T1000 (cell line): ENCODE data around the gene LRP1B.

Source experiments
- DNase-seq: peaks from one replicate; lab custom pipeline; 2025; ENCODE audit warnings: mixed read lengths; lab: John Stamatoyannopoulos, UW

The LRP1B gene

DNA sequence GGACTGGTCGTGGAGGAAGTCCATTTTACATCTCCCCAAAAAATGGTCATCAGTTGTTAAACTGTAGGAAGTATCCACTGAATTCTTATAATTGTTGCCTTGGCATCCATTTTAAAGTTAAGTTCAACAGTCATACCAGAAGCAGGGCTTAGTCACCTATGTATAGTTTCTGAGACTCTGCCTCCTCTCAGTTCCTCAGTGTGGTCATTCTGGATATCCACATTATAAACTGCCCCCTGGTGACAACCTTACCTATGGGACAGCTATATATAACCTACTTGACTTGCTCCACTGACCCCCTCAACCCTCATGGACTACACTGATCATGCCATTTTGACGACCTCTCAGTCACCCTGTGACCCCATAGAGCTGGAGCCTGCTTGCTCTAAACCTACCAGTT lies 617.0 kb downstream of the LRP1B start:
- no peak for DNase-seq

DNA sequence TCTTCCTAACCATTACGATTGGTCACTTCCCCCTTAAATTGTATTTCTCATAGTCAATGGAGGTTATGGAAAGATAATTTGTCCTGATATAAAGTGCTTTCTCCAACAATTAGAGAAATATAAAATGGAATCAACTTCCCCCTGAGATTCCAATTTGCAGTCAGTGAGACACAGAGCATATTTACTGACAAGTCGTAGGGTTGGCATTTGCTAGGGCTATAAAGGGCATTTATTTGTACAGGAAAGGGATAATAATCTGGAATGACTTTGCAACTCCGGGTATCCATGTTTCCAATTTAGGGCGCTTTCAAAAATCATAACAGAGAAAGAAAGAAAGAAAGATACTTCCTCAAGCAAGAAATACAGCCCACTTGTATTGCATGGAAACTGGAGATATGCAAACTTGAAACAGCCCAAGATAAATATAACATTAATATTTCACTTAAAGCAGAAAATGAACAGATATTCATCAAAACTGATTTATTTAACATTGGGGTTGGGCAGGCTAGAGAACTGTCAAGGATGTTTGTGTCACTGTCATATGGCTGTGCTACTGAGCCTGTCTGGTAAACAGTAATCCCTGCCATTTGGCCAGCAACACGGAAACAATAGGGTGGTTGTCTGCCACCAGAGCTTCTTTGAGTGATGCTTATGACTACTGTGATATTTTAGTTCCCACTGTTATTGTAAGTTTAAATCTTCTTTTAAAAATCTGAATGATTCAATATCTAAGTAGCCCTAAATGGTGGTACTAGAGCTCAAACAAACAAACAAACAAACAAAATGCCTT lies 621.8 kb downstream of the LRP1B start:
- DNase-seq = no peak

DNA sequence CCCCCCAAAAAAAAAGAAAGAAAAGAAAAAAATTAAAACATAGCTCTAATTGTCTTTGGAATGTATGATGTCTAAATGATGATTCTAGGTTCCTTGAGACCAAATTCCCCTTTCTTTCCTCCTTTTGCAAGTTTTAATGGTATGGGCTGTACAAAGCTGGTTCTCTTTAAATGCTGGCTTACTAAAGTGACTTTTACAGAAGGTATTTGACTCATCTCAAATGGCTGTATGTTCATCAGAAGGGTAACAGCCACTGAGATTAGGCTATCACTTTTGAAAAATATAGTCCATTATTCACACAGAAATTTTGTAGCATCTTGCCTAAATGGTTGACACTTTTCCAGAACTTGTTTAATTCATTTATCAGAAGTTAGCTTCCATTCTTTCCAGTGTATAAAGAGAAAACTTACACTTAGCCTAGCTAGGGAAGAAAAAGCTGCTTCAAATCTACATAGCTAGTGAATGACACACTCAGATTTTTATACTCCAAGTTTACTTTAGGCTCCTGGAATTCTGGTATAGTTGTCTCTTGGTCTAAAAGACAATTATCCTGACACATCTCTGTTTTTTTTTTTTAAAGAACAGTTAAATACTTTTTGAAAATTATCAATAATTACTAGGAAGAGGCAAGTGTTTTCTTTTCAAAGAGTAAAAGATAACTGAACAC lies 622.6 kb downstream of the LRP1B start:
- no peak for DNase-seq

DNA sequence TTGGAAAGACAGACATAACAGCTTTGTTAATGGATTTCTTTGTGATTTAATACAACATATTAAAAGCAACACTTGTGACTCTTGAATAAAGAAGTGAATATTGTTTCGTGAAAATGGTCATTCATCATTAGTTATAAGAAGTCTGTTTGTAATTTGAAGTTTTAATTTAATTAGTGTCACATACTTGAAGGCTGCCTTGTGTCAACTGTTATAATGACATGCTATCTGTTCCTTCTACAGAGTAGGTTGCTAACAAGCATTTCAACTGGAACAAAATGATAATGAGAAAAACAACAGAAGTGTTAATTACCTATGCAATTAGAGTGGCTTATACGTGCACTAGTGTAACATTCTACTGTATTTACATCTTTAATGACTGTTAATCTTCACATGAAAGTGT lies 624.7 kb downstream of the LRP1B start:
- DNase-seq = no peak

DNA sequence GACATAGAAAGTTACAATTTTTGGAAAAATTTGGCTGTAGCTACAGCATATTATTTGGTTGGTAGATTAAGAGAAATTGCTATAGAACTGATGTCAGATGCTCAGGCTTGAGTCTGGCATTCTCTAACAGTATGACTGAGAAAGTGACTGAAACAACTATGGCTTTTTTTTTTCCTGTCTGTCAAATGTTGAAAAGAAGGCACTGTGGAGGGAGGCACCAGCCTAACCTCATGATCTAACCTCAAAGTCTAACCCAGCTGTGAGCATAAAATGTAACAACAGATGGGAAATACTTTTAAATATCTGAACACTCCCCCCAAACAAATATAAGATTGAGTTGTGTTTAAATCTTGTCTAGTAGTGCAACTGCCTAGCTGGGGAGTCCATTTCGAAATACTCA lies 629.1 kb downstream of the LRP1B start:
- no peak for DNase-seq

DNA sequence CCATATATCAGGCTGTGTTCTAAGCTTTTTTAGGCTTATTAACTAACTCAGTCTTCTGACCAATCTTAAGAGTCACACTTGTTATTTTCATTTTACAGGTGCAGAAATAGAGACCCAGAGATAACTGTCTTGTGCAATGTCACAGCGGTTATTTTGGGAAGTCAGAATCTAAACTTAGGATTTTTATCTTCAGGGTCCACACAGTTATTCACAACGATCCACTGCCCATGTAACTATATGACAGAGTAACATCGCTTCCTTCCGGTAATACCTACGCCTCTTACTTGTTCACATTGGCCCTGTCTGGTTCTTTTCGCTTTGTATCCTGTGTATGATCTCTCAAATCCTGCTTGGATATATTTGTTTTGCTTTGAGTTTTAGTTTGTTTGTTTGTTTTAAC lies 631.7 kb downstream of the LRP1B start:
- no peak for DNase-seq

DNA sequence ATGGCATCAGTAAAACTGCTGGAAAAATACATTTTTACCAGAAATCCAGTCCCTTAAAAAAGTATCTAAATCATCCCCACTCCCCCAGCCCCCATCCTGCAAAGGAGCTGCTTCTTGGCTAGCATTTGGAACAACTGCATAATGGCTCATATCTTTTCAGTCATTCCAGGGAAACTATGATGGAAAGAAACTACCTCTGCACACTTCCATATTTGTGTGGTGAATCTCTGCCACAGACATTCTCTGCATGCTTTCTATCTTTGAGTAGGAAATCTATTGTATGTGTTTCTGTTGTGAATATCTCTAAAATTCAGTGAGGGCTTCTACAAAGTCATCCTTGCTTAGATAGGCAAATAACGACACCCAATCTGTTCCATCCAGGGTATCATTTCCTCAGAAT lies 632.3 kb downstream of the LRP1B start:
- DNase-seq = no peak

DNA sequence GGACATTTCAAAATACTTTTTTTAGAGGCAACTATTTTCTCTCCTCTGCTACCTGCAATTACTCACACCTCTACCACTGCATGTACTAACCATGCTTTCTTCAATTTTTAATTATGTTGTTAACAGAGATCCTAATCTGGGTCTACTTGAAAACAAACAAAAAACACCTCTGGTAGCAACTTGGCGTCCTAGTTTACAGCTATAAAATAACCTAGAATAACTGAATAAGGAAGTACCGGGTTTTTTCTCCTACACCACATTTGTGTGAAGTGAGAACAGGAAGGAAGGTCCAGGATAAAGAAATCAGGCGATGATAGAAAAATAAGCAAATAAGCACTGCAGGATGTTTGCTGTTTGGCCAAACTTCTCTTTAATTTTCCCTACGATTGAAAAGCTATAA lies 633.5 kb downstream of the LRP1B start:
- DNase-seq = no peak

DNA sequence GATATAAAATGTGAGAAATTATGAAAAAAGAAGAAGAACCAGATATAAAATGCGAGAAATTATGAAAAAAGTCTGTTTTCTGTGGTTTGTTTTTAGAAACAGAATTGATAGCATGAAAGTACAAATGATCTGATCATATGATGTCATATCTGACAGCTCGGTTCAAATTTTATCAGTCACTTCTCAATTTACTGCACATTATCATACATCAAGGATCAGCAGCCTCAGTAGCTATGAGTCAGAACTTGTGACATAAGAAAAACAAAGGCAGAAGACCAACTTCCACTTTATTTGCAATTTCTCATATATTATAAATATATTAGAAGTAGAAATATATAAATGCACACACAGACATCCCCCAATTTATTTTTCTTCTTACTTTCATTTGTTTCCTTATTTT lies 634.0 kb downstream of the LRP1B start:
- DNase-seq = no peak

DNA sequence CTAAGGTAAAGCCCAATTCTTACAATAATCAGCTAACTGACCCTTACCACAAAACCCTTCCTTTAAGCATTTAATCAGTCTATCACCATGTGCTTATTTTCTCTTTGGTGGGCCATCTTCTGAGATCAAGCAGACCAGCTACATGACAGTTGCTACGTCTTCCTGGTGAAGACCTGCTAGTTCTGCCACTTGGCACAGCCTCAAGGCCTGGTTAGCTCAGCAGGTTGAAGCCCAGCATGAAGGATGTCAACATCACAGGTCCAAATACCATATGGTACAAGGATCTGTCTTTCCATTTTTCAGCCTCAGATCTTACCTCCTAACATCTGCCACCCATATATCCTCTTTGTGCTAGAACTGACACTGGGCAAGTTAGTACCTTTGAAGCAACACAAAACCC lies 636.9 kb downstream of the LRP1B start:
- DNase-seq = no peak

DNA sequence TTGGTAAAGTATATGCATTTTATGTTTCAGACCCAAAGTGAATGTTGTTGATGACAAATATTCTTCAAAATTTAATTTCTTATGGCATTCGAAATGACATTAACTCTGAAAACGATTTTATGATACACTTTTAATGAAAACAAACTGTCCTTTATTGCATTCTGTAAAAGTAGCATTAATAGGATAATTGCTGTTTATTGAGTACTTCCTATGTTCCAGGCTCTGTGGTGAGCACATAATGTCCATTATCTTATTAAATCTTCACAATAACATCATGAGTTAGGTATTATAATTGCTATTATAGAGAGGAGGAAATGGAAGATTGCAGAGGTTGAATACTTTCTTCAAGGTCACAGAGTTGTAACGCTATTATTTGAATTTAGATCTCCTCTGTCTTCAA lies 638.0 kb downstream of the LRP1B start:
- DNase-seq = no peak

DNA sequence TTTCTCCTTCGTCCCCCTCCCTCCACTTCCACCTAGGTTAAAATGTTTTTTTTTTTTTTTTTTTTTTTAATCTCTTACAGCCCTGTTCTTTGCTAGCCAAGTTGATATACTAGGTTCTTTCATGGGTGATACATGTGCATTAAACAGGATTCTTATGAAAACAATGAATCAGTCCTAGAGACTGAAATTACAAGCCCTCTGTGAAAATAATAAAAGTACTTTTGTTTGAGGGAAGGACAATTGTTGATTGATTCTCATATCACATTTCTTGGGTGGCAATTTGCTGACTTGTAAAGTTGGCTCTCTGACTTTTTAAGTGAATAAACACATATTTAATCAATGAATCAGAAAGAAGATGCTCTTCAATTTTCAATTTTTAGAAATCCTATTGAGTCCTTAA lies 639.9 kb downstream of the LRP1B start:
- DNase-seq = no peak

DNA sequence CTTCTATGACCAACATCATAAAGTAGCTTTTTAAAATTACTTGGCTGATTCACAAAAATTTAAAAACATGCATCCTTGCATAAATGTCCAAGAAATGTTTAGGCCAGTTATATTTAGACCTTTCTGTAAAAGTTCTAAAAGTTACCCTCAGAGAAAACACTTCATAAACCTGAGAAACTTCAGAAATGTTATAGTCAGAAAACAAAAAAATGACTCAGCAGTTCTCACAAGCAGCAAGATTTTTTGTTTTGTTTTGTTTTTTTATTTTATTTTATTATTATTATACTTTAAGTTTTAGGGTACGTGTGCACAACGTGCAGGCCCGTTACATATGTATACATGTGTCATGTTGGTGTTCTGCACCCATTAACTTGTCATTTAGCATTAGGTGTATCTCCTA lies 648.1 kb downstream of the LRP1B start:
- DNase-seq = no peak

DNA sequence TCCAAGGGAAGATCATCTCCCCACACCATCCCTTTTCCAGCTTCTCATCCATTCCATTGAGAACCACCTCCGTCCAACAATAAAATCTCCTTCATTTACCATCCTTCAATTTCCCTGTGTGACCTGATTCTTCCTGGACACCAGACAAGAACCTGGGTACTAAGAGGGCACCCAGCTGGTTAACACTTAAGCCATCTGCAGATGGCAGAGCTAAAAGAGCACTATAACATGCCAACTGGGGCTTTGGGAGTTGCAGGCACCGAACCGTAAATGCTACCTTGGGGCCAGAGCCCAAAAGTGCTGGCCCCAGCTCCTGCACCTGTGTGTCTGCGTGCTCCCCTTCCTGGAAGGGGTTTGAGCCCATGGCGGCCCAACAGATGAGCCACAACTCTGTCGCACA lies 655.0 kb downstream of the LRP1B start:
- no peak for DNase-seq

DNA sequence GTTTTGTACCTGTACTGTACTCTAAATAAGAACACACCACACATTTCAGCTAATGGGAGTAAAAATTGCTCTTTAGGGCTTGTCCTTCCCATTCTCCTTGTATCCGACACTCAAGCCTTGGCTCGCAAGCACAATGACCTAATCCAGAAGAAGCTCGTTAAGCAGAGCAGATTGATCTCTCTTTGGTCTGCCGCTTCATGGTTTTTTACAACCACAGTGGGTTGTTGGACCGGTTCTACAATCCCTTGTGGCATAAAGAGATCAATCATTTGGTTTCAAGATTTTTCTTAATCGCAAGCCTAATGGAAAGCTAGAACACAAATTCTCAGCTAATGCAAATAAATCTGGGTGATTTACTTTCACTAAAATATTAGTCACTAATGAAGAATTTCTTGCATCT lies 662.1 kb downstream of the LRP1B start:
- no peak for DNase-seq

DNA sequence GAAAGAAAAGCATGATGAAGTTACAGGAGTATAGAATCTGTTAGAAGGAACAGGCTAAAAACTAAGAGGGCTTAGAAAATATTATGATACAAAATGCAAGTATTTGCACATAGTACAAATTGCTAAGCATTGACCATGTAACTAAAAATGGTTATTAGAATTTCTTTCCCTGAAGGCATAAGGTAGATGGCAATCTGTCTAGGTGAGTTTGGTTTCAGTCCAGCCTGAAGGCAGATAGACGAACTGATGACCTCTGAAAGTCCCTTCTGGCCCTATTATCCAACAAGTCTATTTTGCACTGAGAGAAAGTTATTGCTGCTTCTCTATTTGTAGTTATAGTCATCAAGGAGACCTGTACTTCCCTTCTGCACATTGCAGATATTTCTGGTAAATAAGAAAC lies 663.5 kb downstream of the LRP1B start:
- no peak for DNase-seq

DNA sequence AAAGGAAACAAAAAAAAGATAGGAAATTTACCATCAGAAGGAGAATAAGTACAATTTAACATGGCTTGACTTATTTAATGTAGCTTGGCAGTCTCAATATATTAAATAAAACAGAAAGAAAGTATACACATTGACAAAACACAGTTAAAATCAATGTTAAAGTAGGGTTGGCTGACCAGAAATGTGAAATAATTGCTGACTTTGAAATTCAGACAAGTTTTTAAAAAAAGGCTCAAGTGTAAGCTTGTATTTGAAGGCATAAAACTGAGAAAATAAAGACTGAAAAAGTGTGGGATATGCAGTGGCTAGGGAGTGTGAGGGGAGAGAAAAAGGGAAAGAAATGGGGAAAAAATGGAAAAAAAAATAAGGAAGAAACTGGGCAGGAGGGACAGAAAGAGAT lies 665.8 kb downstream of the LRP1B start:
- DNase-seq = no peak

DNA sequence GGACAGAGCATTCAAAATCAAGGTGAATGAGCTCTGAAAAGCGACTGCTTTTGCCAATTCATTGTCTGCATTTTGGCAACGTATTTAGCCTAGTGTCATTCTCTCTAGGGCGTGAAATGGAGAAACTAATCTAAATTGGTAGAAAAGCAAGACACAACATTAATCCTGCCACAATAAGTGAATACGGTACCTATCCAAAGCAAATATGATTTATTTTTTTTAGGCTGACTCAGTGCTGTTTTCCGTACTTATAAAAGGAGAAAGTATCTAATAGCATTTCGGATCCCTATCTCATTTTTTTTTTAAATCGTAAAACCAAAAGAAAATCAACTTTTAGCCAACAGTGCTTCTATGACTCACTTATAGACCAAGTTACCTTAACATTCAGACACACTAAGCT lies 672.5 kb downstream of the LRP1B start:
- DNase-seq = no peak

DNA sequence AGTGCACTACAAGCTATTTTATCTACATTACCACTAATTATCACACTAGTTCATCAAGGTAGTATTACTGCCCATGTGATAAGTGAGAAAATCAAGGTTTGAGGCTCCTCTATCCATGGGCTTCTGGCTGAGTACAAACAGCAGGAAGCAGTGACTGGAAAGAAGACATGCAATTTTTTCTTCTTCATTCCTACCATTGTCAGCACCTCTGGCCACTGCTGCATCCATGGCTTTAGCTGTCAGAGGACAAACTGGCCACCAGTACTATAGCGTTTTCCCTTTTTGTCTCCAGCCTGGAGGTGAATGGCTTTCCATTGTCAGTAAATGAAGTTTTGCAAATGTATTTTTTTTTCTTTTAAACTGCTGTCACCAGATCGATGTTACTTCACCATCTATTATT lies 674.9 kb downstream of the LRP1B start:
- no peak for DNase-seq

DNA sequence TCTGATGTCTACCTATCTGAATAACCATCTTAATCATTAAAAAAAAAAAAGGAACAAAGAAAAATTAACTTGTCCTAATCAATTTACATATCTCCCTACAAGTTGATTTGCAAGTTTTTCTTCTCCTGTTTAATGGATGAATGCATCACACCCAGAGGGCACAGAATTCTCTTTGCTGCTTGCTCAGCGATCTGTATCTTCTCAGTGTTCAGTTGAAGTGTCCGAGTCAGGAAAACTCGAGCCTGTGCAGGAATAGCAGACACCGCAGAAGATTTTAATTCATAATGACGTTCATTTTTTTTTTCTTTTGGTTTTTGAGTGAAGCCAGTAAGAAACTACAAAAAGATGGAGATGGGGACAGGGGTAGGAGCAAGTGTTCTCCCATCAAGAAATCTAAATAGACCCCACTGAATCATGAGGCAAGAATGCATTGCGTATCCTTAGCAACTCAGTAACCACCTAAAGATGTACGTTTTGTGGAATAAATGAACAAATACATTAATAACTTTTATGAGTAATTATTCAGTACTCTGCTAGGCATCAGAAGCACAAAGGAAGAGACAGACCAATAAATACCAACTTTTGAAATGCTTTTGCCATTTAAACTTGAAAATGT lies 675.5 kb downstream of the LRP1B start:
- DNase-seq = no peak

DNA sequence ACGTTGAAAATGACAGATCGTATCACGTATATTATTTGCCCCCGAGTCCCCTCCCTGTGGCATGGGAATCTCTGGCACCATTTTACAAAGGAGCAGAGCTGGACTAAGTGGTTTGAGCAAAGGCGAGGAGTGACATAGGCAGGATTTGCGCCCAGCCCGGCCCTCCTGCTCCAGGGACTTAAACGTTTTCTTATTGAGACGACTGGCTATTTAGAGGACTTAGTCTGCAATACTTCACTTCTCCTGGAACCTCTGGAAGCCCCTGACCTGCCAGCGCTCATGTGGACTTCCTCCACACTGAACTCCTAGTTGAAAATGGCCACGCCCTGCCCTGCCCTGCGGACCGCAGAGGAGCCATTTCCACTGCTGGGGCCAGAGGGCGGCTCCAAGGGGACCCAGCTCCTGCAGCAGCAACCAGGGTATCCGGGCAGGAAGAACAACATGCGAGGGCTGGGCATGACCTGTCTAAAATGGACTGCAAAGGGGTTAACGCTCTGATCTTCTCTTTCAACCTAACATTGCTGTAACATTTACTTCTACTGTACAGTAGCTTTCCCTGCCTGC lies 690.7 kb downstream of the LRP1B start:
- DNase-seq = no peak

DNA sequence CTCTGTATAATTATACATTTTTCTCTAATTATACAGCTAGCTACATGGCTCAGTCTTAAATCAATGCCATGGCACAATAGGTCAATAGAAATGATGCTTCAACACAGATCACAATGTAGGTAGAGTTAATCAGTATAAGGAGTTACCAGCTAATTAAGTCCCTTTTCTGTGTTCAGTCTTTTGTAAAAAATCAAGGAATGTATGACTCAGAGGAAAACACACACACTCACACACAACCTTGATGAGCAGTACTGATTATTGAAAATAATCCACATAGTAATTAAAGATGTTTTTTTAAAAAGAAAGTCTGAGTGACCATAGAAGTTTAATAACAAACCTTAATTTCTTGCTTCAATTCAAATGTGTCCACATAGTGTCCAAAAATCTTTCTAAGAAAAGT lies 691.3 kb downstream of the LRP1B start:
- no peak for DNase-seq

DNA sequence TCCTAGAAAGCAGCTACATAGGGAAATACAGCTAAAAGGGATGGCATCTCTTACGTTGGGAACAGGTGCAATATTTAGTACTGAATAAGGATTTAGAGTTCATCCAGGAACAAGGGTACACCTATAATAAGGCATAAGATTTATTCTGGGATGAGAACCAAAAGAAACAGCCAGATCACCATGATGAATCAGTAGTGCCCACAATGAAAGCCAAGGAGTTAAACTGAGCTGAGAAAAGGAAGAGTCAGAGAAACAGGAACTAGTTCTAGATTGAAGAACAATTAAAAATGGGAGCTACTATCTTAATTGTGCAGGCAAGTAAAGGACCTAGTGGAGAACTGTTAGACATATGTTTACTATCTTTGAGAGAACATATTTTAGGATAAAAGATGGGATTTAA lies 692.3 kb downstream of the LRP1B start:
- no peak for DNase-seq
